ENCODE data around the gene RHBDF1. TPM values are rescaled to one million over a fixed set of nuclear protein-coding genes. Genes with fewer than 3 reads are reported as not detected.

The RHBDF1 gene
- total and polyA plus RNA-seq, 10 of the 15 experiments (the other 5 are each of a cell fraction or from before 2014, with no cell fraction given): 0.04 to 0.85 (median 0.36) TPM; not detected in 3

- peaks cover 17% of the 10 kb centered on the region for H3K4me1 ChIP-seq (ENCODE audit: control insufficient read depth, insufficient read depth, low read length)
- no peak overlapping the region for H3K4me2 ChIP-seq (ENCODE audit: control insufficient read depth, insufficient read depth)
- no peak overlapping the region for H3K9ac ChIP-seq (ENCODE audit: control insufficient read depth, insufficient read depth, low read length)
- no peaks in the 10 kb centered on the region for H3K79me2 ChIP-seq (ENCODE audit: control insufficient read depth, insufficient read depth, low read length)
- 90% methylated on average over 18 of the region's 18 CpGs for WGBS (ENCODE audit: insufficient coverage, insufficient replicate concordance, low lambda C conversion rate, missing lambda C conversion rate)
- in situ Hi-C loops (cut with MboI) (no loop called here), intact Hi-C loops (cut with micrococcal nuclease; ENCODE audit: unreplicated experiment) (no loop called here)
- DNase-seq (ENCODE audit: low read depth, low spot score) (no peak), ATAC-seq (no peak), FAIRE-seq (no peak)
- H3K9me3 ChIP-seq (replicated peaks; ENCODE audit: control insufficient read depth, insufficient read depth, low read length): no peaks in the 10 kb centered on the region
- ChIA-PET RAD21 (ENCODE audit: unreplicated experiment) (interaction anchor here (1.0 to 2.2 kb wide), 5 partner anchors 11 to 46 kb away, joined by 3 to 12 read pairs (median 6); partner anchors contain the start of genes POLR3K and SNRNP25), SMC1A (ENCODE audit: uncharacterized antibody, unreplicated experiment) (interaction anchor here (1.8 to 2.4 kb wide), 2 partner anchors 10 to 20 kb away, joined by 7 to 9 read pairs; no protein-coding TSS in a partner anchor), CTCF (interaction anchor here (1.2 to 3.5 kb wide), 5 partner anchors 10 to 32 kb away, joined by 3 to 27 read pairs (median 12); no protein-coding TSS in a partner anchor), POLR2A (interaction anchor here (1.0 kb wide), 1 partner anchor 32 kb away, joined by 4 read pairs; the partner anchor contains the start of genes POLR3K and SNRNP25)
- H3K4me3 ChIP-seq: no peak overlapping the region
- H2AFZ ChIP-seq (ENCODE audit: control insufficient read depth, low read depth, low read length): no peak overlapping the region
- no peaks in the 10 kb centered on the region for H3K27me3 ChIP-seq (replicated peaks in 1 of 2; ENCODE audit: control insufficient read depth in 2 of 2, insufficient read depth in 2 of 2, low read length in 1 of 2)
- no peak for TF ChIP-seq SUZ12 (IDR thresholded peaks at IDR 0.05; ENCODE audit: unreplicated experiment)
- TF ChIP-seq, protein P1, sequence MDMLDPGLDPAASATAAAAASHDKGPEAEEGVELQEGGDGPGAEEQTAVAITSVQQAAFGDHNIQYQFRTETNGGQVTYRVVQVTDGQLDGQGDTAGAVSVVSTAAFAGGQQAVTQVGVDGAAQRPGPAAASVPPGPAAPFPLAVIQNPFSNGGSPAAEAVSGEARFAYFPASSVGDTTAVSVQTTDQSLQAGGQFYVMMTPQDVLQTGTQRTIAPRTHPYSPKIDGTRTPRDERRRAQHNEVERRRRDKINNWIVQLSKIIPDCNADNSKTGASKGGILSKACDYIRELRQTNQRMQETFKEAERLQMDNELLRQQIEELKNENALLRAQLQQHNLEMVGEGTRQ (IDR thresholded peaks at IDR 0.05; ENCODE audit: borderline replicate concordance, low read depth, low read length): no peak
- no peak for TF ChIP-seq HDAC2 (IDR thresholded peaks at IDR 0.05)
- TF ChIP-seq ESRRA (IDR thresholded peaks at IDR 0.05; ENCODE audit: low read length): no peak
- no peak for TF ChIP-seq ATF3 (IDR thresholded peaks at IDR 0.05; ENCODE audit: borderline replicate concordance, extremely low read depth, low read depth, low read length)
- peaks cover 6 to 23% of the 10 kb centered on the region in 2 experiments; a peak in 3 of 4 replicates for H3K36me3 ChIP-seq (ENCODE audit: control insufficient read depth in 2 of 2, insufficient read depth in 2 of 2, low read length in 1 of 2)
- BruUV-seq (replicated peaks): no TSS peak
- H4K20me1 ChIP-seq (ENCODE audit: control insufficient read depth, insufficient read depth): no peaks in the 10 kb centered on the region
- no peak overlapping the region; the same call in 1 of the 2 replicates for H3K27ac ChIP-seq (ENCODE audit: control insufficient read depth, insufficient read depth)
Measured at GRCh38 chr16:85407-85782, 13.0 kb upstream of the RHBDF1 start.
